Tibial artery (tissue), 4 donors: ENCODE results near the gene GNG2.

Experiments used
- DNase-seq, 2 donors: peaks; one replicate each; pipeline ENCODE4 v3.0.0-alpha.2; 2019
- H3K27ac ChIP-seq, 2 donors: fragments of 200-600 bp; sonication (generic) in 1 of 2; 1 replicate in 1 of 2; 2 replicates in 1 of 2; pipeline ENCODE4 v1.5.1; 2018 to 2019; ENCODE audit warnings: mild to moderate bottlenecking in 1 of 2
- H3K27me3 ChIP-seq, 2 donors: fragments of 200-600 bp; sonication (generic) in 1 of 2; one replicate each; pipeline versions ENCODE4 v1.5.1 to v1.6.0; 2016 to 2019
- H3K36me3 ChIP-seq, 3 donors: fragments of 200-600 bp; sonication (generic) in 2 of 3; one replicate each; pipeline ENCODE4 v1.5.1; 2016 to 2019; ENCODE audit warnings: mild to moderate bottlenecking in 2 of 3
- H3K4me1 ChIP-seq, 4 donors: fragments of 200-600 bp; sonication (generic) in 2 of 4; 1 replicate in 3 of 4; 2 replicates in 1 of 4; pipeline ENCODE4 v1.5.1; 2016 to 2019
- H3K4me3 ChIP-seq, 2 donors: fragments of 200-600 bp; sonication (generic) in 1 of 2; 1 replicate in 1 of 2; 2 replicates in 1 of 2; pipeline ENCODE4 v1.5.1; 2018 to 2019; ENCODE audit warnings: mild to moderate bottlenecking in 2 of 2
- H3K9me3 ChIP-seq, 3 donors: fragments of 200-600 bp; sonication (generic) in 1 of 3; one replicate each; pipeline ENCODE4 v1.5.1; 2016 to 2019
- CTCF ChIP-seq, 2 experiments: fragments of 200-600 bp in 1 of 2; fragments of 450-650 bp in 1 of 2; IDR thresholded peaks; one replicate each; pipeline ENCODE4 v1.5.1; 2017 to 2019; ENCODE audit warnings: antibody characterized with exemption in 2 of 2, mild to moderate bottlenecking in 1 of 2, moderate library complexity in 1 of 2
- intact Hi-C: fragments of 100-400 bp; cut with DNase I; formaldehyde crosslinking; loops from one replicate; pipeline ENCODE4 v1.15.0; 2023; ENCODE audit warnings: low total_unique reads

The GNG2 gene

GRCh38 chr14:52011523-52011922 is 151.1 kb downstream of the GNG2 start:
- H3K9me3 ChIP-seq = no peaks in the 10 kb centered on the region
- intact Hi-C loops = no loop called here
- peaks cover 48 to 50% (median 49%) of the 10 kb centered on the region in 3 donors for H3K36me3 ChIP-seq
- H3K4me1 ChIP-seq = peaks cover 0 to 13% (median 9%) of the 10 kb centered on the region in 4 donors
- DNase-seq = no peak
- H3K27me3 ChIP-seq = no peaks in the 10 kb centered on the region
- no peak for TF ChIP-seq CTCF (IDR thresholded peaks at IDR 0.05)
- no peak overlapping the region for H3K27ac ChIP-seq
- H3K4me3 ChIP-seq = no peak overlapping the region

GRCh38 chr14:52012635-52013034 is 152.2 kb downstream of the GNG2 start:
- Histone ChIP-seq H3K27me3 (no peaks in the 10 kb centered on the region), H3K4me1 (peaks cover 0 to 13% (median 9%) of the 10 kb centered on the region in 4 donors), H3K9me3 (no peaks in the 10 kb centered on the region), H3K36me3 (peaks cover 38 to 42% (median 40%) of the 10 kb centered on the region in 3 donors), H3K4me3 (no peak overlapping the region), H3K27ac (no peak overlapping the region)
- intact Hi-C loops = no loop called here
- no peak for TF ChIP-seq CTCF (IDR thresholded peaks at IDR 0.05)
- DNase-seq = peak; percentile 50 to 79

- no peak for DNase-seq
- Histone ChIP-seq H3K36me3 (peaks cover 25 to 34% (median 31%) of the 10 kb centered on the region in 3 donors), H3K27me3 (no peaks in the 10 kb centered on the region), H3K4me1 (peaks cover 0 to 13% (median 9%) of the 10 kb centered on the region in 4 donors), H3K27ac (no peak overlapping the region), H3K9me3 (no peaks in the 10 kb centered on the region), H3K4me3 (no peak overlapping the region)
- no peak for TF ChIP-seq CTCF (IDR thresholded peaks at IDR 0.05)
- intact Hi-C loops = no loop called here
Observed at GRCh38 chr14:52013984-52014600, 153.7 kb downstream of the GNG2 start.

GRCh38 chr14:52014601-52015267 is 154.3 kb downstream of the GNG2 start:
- H3K27me3 ChIP-seq = no peaks in the 10 kb centered on the region
- H3K36me3 ChIP-seq = peaks cover 19 to 34% (median 31%) of the 10 kb centered on the region in 3 donors
- intact Hi-C loops = no loop called here
- H3K4me3 ChIP-seq = no peak overlapping the region
- H3K9me3 ChIP-seq = no peaks in the 10 kb centered on the region
- H3K4me1 ChIP-seq = peaks cover 0 to 13% (median 9%) of the 10 kb centered on the region in 4 donors
- no peak for DNase-seq
- no peak overlapping the region for H3K27ac ChIP-seq
- no peak for TF ChIP-seq CTCF (IDR thresholded peaks at IDR 0.05)

GRCh38 chr14:52015411-52016030 is 155.1 kb downstream of the GNG2 start:
- peak; percentile 17 to 24 for TF ChIP-seq CTCF (IDR thresholded peaks at IDR 0.05)
- Histone ChIP-seq H3K36me3 (peaks cover 12 to 30% (median 25%) of the 10 kb centered on the region in 3 donors), H3K4me1 (peaks cover 0 to 13% (median 9%) of the 10 kb centered on the region in 4 donors), H3K27me3 (no peaks in the 10 kb centered on the region), H3K4me3 (no peak overlapping the region), H3K9me3 (no peaks in the 10 kb centered on the region), H3K27ac (no peak overlapping the region)
- DNase-seq = no peak
- intact Hi-C loops = no loop called here
